Lung (tissue), 12 donors: ENCODE measurements around the gene SLC16A12. TPM values are rescaled to one million over a fixed set of nuclear protein-coding genes. Genes with fewer than 3 reads are reported as not detected.
A peak's percentile ranks its signal among the peaks of the same experiment; 100 is the strongest.
"Not testable (repeated sequence)": the region's sequence is repeated elsewhere in the genome, so short reads cannot be mapped to it uniquely, and the experiment has no call there.

Source experiments
- ATAC-seq: fragments of 200-7000 bp; cut with Tn5 transposase; one replicate; pipeline ENCODE4 v1.9.1; 2020; ENCODE audit warnings: moderate number of reproducible peaks; ENCODE audit not compliant: insufficient read depth, low FRiP score
- DNase-seq, 3 donors: peaks; one replicate each; pipeline ENCODE4 v3.0.0-alpha.2; 2013 to 2017
- H3K27ac ChIP-seq, 2 donors: one replicate each; pipeline ENCODE4 v1.5.1; 2013; ENCODE audit warnings: mild to moderate bottlenecking in 2 of 2, moderate library complexity in 2 of 2, control low read depth in 1 of 2, inconsistent platforms in 1 of 2, low read depth in 1 of 2, low read length in 1 of 2
- H3K27me3 ChIP-seq, 3 donors: one replicate each; pipeline ENCODE4 v1.5.1; 2013; ENCODE audit warnings: low read length in 2 of 3; ENCODE audit not compliant: control insufficient read depth in 3 of 3, insufficient read depth in 3 of 3
- H3K36me3 ChIP-seq, 4 donors: one replicate each; pipeline ENCODE4 v1.5.1; 2013; ENCODE audit warnings: low read length in 4 of 4, mild to moderate bottlenecking in 1 of 4, moderate library complexity in 1 of 4; ENCODE audit not compliant: control insufficient read depth in 4 of 4, insufficient read depth in 4 of 4
- H3K4me1 ChIP-seq, 5 donors: one replicate each; pipeline ENCODE4 v1.5.1; 2013; ENCODE audit warnings: low read length in 5 of 5, mild to moderate bottlenecking in 2 of 5, moderate library complexity in 1 of 5; ENCODE audit not compliant: control insufficient read depth in 5 of 5, insufficient read depth in 5 of 5
- H3K4me3 ChIP-seq: one replicate; pipeline ENCODE4 v1.5.1; 2013; ENCODE audit warnings: mild to moderate bottlenecking, control low read depth, moderate library complexity
- H3K9ac ChIP-seq, 2 donors: one replicate each; pipeline ENCODE4 v1.5.1; 2013; ENCODE audit warnings: low read length in 2 of 2, control low read depth in 1 of 2; ENCODE audit not compliant: insufficient read depth in 1 of 2
- H3K9me3 ChIP-seq, 4 donors: one replicate each; pipeline ENCODE4 v1.5.1; 2013; ENCODE audit warnings: low read length in 3 of 4, mild to moderate bottlenecking in 1 of 4, moderate library complexity in 1 of 4; ENCODE audit not compliant: control insufficient read depth in 4 of 4, insufficient read depth in 3 of 4
- WGBS, 2 donors: extraction: QIAGEN DNeasy Blood & Tissue Kit; methylation state at CpG; one replicate each; pipeline ENCODE4 v1.1.7; 2013; 5-methylcytosine and 5-hydroxymethylcytosine counted together
- polyA plus RNA-seq, 2 donors: library from polyadenylated mRNA; stranded (reverse); fragments of 200-250 nt; gene quantifications; one replicate each; pipeline ENCODE4 v1.2.1, GENCODE V29; 2013
- total RNA-seq, 2 donors: library from RNA; depleted of rRNA in 1 of 2; stranded (reverse); fragments of >200 nt in 1 of 2; gene quantifications; one replicate each; pipeline ENCODE4 v1.2.1, GENCODE V29; 2014 to 2021
- TF ChIP-seq, protein P1 (sequence below): IDR thresholded peaks from 2 replicates; pipeline ENCODE4 v1.5.1; 2012; ENCODE audit warnings: mild to moderate bottlenecking; ENCODE audit errors: control extremely low read depth, extremely low read depth
- donor health status: control.
- donor health status: control.
- donor health status: Bipolar disorder and iron deficiency.
- donor health status: healthy.
- donor health status: DM: yes; HTN: yes; CAD: no.

Gene SLC16A12
- total and polyA plus RNA-seq, 4 donors = 0.45 to 4.6 (median 1.3) TPM

DNA sequence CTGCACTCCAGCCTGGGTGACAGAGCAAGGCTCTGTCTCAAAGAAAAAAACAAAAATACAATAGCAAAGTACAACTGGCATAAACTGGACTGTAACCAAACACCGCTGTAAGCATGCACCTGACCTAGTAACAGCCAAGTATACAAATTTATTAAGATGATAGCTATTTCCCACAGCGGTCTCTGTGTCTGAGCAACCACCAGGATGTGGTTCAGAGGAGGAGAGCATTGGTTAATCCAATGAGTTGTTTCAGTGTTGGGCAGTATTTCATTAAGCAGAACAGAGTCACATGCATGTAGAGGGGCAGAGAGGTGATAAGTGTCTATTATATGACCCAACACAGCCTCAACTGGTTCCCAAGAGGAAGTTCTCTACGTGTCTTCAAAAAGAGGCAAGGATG, 4.0 kb downstream of the SLC16A12 start:
- Histone ChIP-seq H3K27ac (no peak overlapping the region), H3K9me3 (no peaks in the 10 kb centered on the region), H3K27me3 (peaks cover 0 to 34% (median 32%) of the 10 kb centered on the region in 3 donors), H3K9ac (no peak overlapping the region), H3K4me1 (peaks cover 2 to 9% (median 4%) of the 10 kb centered on the region in 5 donors), H3K4me3 (no peak overlapping the region), H3K36me3 (no peaks in the 10 kb centered on the region)
- ATAC-seq (no peak), DNase-seq (no peak)
- WGBS, 2 donors = 74 to 85% methylated on average over 3 of the region's 3 CpGs
- TF ChIP-seq, protein P1, sequence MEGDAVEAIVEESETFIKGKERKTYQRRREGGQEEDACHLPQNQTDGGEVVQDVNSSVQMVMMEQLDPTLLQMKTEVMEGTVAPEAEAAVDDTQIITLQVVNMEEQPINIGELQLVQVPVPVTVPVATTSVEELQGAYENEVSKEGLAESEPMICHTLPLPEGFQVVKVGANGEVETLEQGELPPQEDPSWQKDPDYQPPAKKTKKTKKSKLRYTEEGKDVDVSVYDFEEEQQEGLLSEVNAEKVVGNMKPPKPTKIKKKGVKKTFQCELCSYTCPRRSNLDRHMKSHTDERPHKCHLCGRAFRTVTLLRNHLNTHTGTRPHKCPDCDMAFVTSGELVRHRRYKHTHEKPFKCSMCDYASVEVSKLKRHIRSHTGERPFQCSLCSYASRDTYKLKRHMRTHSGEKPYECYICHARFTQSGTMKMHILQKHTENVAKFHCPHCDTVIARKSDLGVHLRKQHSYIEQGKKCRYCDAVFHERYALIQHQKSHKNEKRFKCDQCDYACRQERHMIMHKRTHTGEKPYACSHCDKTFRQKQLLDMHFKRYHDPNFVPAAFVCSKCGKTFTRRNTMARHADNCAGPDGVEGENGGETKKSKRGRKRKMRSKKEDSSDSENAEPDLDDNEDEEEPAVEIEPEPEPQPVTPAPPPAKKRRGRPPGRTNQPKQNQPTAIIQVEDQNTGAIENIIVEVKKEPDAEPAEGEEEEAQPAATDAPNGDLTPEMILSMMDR = no peak

DNA sequence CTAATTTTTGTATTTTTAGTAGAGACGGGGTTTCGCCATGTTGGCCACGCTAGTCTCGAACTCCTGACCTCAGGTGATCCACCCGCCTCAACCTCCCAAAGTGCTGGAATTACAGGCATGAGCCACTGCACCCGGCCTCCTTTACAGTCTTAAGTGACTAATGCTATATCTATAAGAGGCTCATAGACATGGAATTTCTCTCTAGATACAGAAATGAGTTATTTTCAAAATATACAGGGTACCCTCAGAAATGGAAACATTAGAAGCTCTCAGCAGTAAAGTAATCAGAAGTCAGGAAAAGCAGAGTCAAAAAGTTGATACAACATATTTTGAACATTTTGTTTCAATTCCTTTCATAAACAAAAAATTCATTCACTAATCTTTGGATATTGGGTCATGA, 5.7 kb downstream of the SLC16A12 start:
- H3K36me3 ChIP-seq, DNase-seq, H3K4me3 ChIP-seq, H3K9me3 ChIP-seq, H3K27ac ChIP-seq, H3K9ac ChIP-seq, ATAC-seq: not testable (repeated sequence)
- Histone ChIP-seq H3K27me3 (peaks cover 0 to 30% (median 27%) of the 10 kb centered on the region in 3 donors), H3K4me1 (peaks cover 0 to 13% (median 2%) of the 10 kb centered on the region in 5 donors)
- WGBS, 2 donors = 93 to 94% methylated on average over 6 of the region's 6 CpGs

DNA sequence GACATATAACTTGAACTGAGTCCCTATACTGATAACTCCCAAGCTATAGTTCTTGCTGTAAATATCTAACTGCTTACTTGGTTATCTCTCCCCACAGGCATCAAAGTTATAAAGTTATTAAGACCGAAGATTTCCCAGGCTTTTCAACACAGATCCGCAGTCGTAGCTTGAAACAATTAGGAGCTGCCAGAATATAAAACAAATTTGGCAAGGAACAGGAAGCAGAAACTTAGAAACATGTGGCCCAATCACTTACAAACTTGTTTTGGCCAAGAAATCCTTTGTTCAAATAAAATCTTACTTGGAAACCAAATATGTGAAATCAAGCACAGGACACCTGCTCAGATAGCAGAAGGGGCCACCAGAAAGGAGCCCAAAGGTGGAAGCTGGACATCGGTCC, 9.0 kb downstream of the SLC16A12 start:
- H3K36me3 ChIP-seq = no peaks in the 10 kb centered on the region
- ATAC-seq (no peak), DNase-seq (peak in 1 of 3 donors; percentile 51)
- no peaks in the 10 kb centered on the region for H3K9me3 ChIP-seq
- H3K9ac ChIP-seq = no peak overlapping the region
- no peak overlapping the region for H3K4me3 ChIP-seq
- 49 to 80% methylated on average over 4 of the region's 4 CpGs for WGBS, 2 donors
- TF ChIP-seq, protein P1 = no peak
- H3K27ac ChIP-seq = peak overlapping the region in 1 of 2 donors; percentile 38
- H3K4me1 ChIP-seq = peaks cover 0 to 20% (median 0%) of the 10 kb centered on the region in 5 donors
- H3K27me3 ChIP-seq = peaks cover 0 to 1% (median 0%) of the 10 kb centered on the region in 3 donors

DNA sequence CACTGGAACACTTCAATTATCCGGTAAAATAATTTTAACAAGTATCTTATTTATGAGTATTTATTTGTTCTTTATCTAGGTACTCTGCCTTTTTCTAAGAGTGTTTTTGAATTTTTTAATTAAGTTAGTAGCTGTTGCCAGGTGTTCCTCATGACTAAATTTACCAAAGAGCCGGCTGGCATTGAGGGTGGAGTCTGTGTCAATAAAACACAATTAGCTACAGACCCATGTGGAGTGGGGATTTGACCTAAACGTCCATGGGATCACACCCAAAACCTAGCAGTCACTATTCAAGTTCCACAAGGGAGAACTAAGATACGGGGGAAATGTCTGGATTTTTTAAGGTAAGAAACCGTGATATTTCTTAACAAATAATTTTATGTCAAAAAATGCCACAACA, 9.8 kb downstream of the SLC16A12 start:
- Histone ChIP-seq H3K9ac (no peak overlapping the region), H3K27ac (no peak overlapping the region), H3K4me3 (no peak overlapping the region), H3K9me3 (no peaks in the 10 kb centered on the region), H3K4me1 (peaks cover 0 to 20% (median 0%) of the 10 kb centered on the region in 5 donors), H3K27me3 (no peaks in the 10 kb centered on the region), H3K36me3 (no peaks in the 10 kb centered on the region)
- DNase-seq = no peak
- ATAC-seq = no peak
- TF ChIP-seq, protein P1 = no peak
- 67 to 78% methylated on average over 5 of the region's 5 CpGs for WGBS, 2 donors
